ENCODE results near the gene HLCS.

HLCS gene

GRCh38 chr21:36745459-36745858, 221.0 kb downstream of the HLCS start:
- no peak for DNase-seq (ENCODE audit: low read depth in 2 of 2)

- DNase-seq (ENCODE audit: low read depth in 2 of 2), result no peak
Measured at GRCh38 chr21:36744560-36745231, 221.8 kb downstream of the HLCS start.

DNA sequence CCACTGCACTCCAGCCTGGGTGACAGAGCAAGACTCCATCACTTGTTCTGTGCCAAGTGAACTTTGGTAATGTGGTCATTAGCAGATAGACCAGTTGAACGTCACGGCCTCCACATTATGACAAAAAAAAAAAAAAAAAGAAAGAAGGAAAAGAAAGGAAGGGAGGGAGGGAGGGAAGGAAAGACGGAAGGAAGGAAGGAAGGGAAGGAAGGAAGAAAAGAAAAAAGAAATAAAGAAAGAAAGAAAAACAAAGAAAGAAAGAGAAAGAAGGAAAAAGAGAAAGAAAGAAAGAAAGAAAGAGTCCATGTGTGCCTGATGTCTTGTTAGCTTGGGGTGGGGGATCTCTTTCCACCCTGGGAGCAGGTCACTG, 222.3 kb downstream of the HLCS start:
- DNase-seq (ENCODE audit: low read depth in 2 of 2), result no peak

- no peak for DNase-seq (ENCODE audit: low read depth in 2 of 2)
Measured at GRCh38 chr21:36743446-36743845, 223.0 kb downstream of the HLCS start.

DNA sequence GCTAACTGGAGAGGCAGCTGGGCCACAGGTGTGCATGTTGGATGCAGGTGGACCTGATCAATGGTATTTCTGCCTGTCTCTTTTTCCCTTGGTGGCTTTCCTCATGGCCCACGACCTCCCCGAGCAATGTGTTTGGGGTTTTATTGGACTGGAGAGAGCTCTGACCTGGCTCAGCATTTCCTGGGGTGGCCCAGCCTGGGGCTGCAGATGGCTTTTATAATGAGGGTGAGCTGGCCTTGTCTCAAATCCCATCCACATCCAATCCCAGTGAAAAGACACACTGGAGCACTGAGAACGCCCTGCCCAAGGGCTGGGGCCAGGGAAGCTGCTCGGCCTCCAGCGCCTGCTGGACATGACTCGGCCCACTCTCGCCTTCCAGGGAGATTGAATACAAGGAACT, 223.5 kb downstream of the HLCS start:
- no peak for DNase-seq (ENCODE audit: low read depth in 2 of 2)

GRCh38 chr21:36741506-36741905, 225.0 kb downstream of the HLCS start:
- DNase-seq (ENCODE audit: low read depth in 2 of 2), result no peak

GRCh38 chr21:36738489-36739126, 227.9 kb downstream of the HLCS start:
- DNase-seq (ENCODE audit: low read depth in 2 of 2), result no peak

DNA sequence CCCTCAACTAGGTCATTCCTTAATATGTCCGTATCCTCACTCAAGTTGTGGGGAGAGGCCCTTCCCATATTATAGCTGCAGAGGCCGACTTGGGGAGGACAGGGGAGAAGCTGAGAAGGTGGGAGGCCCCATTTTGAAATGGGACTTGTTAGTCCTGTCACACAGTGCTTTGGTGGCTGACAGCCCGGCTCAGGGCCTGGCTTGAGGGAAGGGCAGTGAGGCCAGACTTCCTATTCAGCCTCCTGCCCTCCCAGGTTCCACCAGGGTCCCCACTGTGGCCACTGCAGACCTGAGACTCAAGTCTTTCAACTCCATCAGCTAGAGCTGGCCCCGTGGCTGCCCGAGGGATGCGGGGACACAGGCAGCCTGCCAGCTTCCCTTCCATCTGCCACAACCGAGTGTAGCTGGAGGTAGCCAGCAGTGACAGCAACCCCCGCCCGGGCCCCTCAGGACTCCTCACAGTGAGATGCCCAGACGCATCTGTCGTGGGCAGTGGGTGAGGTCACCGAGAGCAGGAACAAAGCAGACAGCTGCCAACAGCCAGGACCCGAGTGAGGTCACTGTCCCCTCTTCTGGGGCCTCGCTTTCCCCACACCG, 230.6 kb downstream of the HLCS start:
- DNase-seq (ENCODE audit: low read depth in 2 of 2), result no peak

DNA sequence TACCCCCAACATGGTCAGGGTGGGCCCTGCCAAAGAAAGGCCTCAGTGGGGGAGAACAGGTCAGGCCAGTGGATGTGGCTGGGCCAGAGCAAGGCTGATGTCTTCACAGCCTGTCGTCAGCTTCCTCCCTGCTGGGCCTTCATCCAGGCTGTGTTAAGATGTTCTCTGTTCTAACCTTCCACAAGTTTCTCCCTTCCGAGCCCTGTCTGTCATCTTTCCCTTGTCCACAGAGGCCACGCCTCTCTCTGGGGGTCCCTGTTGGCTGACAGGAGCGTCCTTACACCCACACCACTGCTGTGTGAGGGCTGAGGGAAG, 231.3 kb downstream of the HLCS start:
- no peak for DNase-seq (ENCODE audit: low read depth in 2 of 2)

GRCh38 chr21:36734367-36735200, 231.9 kb downstream of the HLCS start:
- DNase-seq (ENCODE audit: low read depth in 2 of 2), result no peak

DNA sequence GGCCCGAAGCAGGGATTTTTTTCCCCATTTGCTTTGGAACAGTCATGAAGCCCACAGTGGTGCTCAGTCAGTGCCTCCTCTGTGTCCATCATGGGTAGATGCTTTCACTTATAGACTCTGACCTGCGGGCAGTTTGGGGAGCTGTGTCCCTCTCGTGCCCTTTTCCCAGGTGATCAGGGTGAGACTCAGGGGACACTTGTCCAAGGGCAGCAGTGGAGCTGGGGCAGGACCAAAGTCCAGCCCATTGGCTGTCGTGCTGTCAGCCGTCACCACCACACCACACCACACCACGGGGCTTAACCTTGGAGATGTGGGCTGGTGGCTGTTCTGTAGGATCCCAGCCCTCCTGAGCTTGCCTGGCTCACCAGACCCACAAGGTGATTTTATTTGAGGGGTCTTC, 232.6 kb downstream of the HLCS start:
- DNase-seq (ENCODE audit: low read depth in 2 of 2), result no peak

DNA sequence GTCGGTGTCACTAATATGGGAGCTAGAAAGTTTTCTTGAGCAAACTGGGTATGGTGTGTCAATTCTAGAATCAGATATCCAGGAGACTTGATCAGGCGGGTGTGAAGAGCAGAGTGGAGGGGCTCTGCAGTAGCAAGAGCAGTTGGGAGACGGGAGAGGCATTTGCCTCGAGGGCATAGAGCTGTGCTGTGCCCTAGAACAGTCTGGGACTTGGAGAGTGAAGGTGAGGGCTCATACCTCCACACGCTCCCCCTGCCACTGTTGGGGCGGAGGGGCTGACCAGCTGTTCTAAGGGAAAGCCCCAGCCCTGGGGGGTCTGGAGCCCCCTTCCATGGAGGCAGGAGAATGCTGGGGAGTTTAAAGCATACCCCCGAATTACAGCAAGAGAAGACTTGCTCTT, 233.7 kb downstream of the HLCS start:
- no peak for DNase-seq (ENCODE audit: low read depth in 2 of 2)

DNA sequence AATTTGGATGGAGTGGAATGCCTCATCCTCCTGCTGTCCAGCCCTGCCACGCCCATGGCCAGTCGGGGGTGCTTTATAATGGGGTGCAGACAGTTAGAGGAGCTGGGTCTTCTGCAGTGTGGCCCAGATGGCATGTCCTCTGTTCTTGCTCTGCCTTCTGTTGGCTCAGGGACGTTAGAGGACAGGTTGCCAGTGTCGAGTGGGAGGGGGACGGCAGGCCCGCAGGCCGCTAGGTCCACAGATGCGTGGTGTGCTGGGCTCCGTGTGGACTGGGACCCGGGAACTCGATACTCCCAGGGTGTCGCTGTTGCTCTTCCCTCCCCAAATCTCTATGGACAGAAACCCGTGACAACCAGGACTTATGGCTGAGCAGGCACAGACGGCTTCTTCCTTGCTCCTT, 234.3 kb downstream of the HLCS start:
- no peak for DNase-seq (ENCODE audit: low read depth in 2 of 2)

DNA sequence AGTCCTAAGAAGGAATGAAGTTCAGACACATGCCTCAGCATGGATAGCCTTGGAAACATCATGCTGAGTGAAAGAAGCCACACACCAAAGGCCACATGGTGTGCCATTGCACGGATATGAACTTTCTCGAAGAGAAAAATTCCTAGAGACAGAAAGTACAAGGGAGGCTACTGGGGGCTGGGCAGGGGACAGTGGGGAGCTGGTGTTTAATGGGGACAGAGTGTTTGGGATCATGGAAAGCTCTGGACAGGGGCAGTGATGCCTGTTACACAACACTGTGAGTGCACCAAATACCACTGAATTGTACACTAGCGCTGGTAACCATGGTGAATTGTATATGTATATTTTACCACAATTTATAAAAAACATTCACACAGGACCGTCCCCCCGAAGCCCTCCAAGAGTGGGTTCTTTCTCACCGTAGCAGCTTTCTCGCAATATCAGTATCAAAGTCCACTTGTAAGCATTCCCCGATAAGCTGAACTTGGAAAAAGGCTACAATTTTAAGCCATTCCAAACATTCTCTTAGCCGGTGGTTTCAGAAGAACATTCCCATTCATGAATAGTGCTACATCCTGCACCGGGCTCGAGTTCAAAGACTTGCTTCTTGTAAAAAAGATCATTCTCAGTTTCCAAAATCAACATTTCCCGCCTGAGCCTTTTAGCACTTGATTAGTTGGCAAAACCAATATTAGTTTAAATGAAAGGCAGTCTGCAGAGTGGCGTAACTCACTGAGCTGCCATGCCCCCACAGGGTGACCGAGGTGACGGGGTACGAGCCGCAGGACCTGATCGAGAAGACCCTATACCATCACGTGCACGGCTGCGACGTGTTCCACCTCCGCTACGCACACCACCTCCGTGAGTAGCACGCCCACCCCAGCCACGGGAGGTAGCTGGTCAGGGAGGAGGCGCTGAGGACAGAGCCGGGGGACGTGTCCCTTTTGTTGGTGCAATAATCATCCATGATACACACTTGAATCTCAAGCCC, 235.9 kb downstream of the HLCS start:
- no peak for DNase-seq (ENCODE audit: low read depth in 2 of 2)

GRCh38 chr21:36729310-36729970, 237.0 kb downstream of the HLCS start:
- DNase-seq (ENCODE audit: low read depth in 2 of 2), result no peak

GRCh38 chr21:36728371-36729111, 237.9 kb downstream of the HLCS start:
- DNase-seq (ENCODE audit: low read depth in 2 of 2), result no peak

DNA sequence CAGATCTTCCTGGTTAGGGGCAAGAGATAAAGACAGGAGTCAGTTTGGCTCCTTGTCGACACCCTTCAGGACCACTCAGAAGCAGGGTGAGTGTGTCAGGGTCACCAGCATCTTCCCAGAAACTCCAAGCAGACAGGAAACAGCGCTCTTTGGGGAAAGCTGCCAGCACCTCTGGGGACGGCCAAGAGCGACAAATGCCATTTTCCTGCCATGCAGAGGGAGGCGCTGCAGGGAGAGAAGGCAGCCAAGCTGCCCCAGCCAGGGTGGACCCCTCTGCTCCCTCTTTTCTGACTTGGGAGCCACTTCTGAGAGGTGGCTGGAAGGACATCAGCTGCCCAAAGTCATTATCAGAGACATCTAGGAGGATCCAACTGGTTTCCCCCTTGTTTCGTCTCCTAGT, 238.6 kb downstream of the HLCS start:
- no peak for DNase-seq (ENCODE audit: low read depth in 2 of 2)

DNA sequence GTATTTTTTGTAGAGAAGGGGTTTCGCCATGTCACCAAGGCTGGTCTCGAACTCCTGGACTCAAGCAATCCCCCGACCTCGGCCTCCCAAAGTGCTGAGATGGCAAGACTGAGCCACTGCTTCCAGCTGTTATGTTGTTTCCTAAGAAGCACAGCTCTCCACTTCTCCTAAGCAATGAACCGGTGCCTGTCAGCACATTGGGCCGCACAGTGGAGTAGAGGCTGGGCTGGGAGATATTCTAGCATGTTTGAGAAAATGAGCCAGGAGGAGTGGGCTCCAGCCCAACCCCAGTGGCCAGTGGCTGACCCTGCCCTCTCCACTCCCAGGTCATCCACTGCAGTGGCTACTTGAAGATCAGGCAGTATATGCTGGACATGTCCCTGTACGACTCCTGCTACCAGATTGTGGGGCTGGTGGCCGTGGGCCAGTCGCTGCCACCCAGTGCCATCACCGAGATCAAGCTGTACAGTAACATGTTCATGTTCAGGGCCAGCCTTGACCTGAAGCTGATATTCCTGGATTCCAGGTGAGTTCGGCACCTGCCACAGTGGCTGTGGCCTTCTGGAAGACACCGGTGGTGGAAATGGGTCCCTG, 240.6 kb downstream of the HLCS start:
- DNase-seq (ENCODE audit: low read depth in 2 of 2), result no peak

DNA sequence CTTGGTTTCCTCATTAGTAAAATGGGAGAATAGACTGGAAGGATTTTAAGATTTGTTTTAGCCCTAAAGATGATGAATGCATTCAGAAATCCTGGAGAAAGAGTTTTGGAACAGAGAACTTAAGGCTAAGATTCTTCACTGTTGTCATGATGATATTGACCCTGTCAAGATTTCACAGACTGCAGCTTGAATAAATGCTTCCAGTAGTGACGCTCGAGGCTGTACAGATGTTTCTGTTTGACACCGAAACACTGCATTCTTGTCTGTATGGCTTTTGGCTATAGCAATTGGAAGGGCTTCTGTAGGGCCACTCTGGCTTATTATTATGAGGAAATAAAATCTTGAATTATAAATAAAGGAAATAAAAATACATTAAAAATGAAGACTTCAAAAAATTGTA, 241.8 kb downstream of the HLCS start:
- no peak for DNase-seq (ENCODE audit: low read depth in 2 of 2)

GRCh38 chr21:36723371-36723881, 243.0 kb downstream of the HLCS start:
- DNase-seq (ENCODE audit: low read depth in 2 of 2), result no peak
